GM20431 (cell line): ENCODE measurements around the gene NPHP1.
"Not testable (repeated sequence)": the region's sequence is repeated elsewhere in the genome, so short reads cannot be mapped to it uniquely, and the experiment has no call there.

Experiments
- in situ Hi-C: fragments of 300-500 bp; cut with MseI, MboI; formaldehyde crosslinking; loops from one replicate; pipeline ENCODE4 v1.15.0; 2020; ENCODE audit warnings: low sequenced_read_pairs; ENCODE audit not compliant: unreplicated experiment

Gene NPHP1

DNA sequence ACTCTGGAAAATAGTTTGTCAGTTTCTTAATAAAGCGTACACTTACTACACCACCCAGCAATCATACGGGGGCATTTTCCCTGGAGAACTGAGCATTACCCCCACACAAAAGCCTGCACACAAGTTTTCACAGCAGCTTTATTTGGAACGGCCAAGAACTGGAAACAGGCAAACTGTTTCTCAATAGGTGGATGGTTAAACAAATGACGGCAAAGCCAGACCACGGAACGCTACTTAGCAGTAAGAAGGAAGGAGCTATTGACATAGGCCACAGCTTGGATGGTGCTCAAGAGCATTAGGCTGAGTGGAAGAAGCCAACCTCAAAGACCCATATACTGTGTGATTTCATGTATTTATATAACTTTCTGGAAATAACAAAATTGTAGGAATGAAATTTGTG is 98.2 kb downstream of the NPHP1 start:
- in situ Hi-C loops: no loop called here

DNA sequence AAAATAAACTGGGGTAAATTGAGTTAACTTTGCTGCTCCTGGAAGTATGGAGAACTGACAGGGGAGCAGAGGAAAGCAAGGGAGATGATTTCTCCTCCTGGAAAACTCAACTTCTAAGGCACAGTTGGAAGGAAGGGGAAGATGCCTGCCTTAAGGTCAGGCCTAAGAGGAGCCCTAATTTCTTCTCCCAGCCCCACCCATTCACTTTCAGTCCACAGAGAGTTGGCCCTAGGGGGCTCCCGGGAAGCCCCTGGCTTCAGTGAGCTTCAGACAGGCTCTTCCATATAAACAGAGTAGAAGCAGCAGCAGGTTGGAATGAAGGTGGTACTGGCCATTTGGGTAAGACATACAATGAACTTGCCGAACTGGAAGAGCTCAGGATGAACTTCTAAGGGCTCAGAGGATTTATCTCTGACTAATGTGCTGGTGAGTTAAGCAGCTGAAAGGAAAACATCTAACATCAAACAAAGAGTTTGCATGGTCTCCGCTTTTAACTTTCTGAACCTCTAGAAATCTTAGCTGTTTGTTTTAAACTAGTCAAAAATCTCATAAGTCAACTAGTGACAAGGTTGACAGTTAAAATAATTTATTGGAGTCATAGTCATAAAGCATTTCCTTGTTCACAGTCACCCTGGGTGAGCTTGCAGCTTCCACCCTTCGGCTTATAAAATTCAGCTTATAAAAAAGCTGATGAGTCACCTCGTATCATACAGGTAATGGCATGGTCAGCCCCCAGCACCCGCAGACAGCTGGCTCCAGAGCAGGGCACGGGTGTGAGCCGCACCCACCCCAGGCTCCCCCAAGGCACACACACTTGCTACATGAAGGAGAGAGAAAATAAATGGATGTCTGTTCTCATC is 99.0 kb downstream of the NPHP1 start:
- in situ Hi-C loops: no loop called here

DNA sequence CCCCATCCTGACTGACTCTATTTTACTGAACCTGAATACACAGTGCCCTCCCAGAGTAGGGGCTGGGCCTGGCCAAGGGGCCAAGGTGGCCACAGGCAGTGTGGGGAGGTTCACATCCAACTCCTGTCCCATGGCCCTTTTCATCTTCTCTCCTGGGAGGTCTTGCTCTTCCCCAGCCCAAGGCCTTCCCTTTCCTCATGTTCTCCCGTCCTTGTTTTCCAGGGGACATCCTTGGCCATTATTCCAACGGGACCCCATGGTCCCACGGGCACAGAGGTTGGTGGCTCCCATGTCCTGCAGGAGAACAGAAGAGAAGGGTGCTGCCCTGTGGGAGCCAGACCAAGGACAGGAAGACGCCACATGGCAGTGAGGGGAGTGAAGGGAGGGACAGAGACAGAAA is 99.6 kb downstream of the NPHP1 start:
- in situ Hi-C loops: no loop called here

DNA sequence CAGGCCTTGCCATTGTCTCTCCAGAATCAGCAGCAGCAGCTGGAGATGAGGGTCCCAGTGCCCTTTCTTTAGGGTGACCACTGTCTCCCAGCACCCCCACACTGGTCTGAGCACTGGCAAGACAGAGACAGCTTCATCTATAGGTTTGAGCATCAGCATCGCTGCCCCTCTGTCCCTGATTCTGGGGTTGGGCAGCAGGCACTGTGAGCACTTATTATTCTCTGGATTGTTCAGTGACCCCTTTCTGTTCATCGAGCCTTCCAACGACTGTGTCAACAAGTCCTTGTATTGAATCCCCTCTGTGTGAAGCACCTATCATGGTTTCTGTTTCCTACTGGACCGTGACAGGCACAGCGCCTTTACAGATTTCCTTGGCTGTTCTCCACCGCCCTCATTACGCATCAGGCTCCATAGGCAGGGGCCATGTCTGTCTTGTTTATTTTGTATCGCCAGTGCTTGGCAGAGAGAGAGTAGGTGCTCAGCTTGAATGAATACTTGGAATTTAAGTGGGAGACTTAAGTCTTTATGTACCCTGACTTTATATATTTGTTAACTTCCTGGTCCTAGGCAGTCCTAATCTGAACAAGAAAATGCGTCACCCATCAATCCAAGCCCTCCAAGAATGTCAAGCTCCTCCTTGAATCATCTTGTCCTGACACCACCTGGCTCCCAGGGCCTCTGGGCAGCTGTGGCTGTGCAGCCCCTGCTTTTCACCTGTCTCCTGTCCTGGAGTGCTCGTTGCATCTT is 100.6 kb downstream of the NPHP1 start:
- in situ Hi-C loops: no loop called here

GRCh38 chr2:110103061-110103961 is 101.5 kb downstream of the NPHP1 start:
- in situ Hi-C loops: no loop called here

DNA sequence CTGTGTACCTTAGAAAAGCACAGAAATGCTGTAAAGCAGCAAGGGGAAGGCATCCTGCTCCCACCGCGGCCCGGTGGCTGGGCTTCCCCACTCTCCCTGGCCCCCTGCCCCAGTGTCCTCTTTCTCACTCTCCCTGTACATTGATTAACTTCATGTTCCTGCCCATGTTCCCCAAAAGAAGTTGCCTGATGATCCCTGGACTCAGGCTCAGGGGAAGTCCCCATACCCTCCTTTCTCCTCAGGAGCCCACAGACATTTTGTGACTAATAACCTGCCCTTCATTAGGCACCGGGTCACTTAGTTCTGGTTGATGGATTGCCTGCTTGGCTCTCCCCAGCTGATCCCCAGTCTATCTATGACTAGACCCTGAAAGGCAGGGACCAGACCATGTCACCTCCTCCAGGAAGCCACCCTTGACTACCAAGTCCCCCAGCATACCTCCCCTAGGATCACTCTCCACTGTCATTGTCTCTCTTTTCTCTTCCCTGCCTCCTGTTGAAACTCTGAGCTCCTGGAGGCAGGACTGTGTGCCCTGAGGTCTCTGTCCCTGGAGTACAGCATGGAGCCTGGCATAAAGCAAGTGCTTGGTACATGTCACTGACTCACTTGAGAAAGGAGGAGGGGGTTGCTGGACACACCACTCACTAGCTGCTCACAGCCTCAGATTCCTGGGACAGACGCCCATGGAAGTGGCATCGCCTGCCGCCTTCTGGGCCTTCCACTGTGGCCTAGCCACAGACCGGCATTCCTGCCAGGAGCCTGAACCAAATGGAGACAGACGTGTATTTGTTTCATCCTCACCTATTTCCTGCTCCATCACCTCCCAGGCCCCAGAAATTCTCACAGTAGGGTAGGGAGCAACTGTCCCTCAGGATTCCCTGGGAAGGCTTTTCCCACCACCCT is 102.7 kb downstream of the NPHP1 start:
- in situ Hi-C loops: no loop called here

DNA sequence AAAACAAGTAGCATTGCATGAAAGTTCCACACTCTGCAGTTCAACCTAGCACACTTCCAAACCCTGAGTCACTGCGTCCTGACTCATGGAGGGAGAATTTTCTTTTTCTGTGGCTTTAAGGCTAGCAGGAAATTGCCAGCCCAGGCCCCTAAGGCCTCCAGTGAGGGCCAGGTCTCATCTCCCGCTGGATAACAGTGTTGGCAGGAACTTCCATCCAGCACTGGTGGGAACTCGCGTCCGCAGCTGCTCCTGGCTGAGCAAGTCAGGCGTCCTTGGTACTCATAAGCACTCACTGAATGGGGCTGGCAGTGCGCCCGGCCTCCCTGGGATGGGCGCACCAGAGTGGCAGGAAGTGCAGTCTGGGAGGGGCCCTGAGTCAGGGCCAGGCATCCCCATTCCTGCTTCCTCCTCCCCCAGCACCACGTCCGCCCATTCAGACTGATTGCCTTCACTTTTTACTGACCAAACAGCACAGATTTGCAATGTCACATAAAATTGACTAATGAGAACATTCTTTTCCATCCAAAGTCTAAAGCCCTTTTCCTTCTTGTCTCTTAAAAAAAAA is 103.5 kb downstream of the NPHP1 start:
- in situ Hi-C loops: no loop called here

- in situ Hi-C loops: not testable (repeated sequence)
Observed at GRCh38 chr2:110100880-110101279, 103.9 kb downstream of the NPHP1 start.

GRCh38 chr2:110100480-110100879 is 104.3 kb downstream of the NPHP1 start:
- in situ Hi-C loops: no loop called here

GRCh38 chr2:110099471-110100225 is 105.2 kb downstream of the NPHP1 start:
- in situ Hi-C loops: no loop called here

DNA sequence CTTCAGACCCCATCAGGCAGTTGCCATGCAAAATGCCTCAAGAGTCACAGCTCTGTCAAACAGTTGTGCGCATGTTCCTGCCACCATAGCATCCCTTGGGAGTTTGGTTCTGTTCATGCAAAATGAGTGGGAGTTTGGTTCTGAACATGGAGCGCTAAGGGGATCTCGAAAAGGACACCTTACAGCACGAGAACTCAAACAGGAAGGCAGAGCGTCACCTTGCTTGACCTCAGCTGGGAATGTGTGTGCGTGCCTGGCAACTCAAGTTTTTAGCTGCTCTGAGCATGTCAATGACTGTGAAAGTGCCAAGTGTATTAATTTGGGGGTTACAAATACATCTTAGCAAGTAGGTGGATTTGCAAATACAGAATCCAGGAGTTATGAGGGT is 105.8 kb downstream of the NPHP1 start:
- in situ Hi-C loops: no loop called here

DNA sequence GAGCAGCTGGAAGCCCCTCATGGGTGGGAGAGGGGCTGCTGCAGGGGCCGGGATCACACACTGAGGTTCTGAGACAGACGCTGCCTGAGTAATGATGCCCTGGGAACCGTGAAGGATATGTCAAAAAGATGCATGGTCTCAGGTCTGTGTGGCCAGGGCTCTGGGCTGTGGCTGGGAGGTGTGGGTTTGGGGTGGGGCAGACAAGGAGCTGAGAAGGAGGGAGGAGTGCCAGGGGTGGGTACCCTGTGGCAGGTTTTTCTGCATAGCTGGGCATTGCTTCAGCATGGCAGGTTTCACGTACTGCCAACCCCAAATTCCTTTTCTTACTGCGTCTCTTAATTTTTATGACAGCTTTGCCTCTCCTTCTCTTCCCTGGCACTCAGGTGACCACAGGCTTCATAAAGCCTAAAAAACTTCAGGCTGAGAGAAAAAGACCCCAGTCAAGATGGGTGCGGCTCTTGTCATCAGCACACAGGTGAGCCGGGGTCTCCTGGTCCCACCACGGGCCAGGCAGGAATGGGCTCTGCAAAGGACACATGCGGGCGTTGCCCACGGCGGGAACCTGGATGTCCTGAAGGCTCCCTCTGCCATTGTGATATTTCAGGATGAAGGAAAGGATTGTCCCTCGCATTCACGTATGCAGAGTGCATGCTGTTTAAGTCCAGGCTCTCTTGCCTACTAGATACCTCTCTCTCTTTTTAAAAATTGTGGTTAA is 107.2 kb downstream of the NPHP1 start:
- in situ Hi-C loops: no loop called here

GRCh38 chr2:110095994-110096633 is 108.7 kb downstream of the NPHP1 start:
- in situ Hi-C loops: no loop called here

DNA sequence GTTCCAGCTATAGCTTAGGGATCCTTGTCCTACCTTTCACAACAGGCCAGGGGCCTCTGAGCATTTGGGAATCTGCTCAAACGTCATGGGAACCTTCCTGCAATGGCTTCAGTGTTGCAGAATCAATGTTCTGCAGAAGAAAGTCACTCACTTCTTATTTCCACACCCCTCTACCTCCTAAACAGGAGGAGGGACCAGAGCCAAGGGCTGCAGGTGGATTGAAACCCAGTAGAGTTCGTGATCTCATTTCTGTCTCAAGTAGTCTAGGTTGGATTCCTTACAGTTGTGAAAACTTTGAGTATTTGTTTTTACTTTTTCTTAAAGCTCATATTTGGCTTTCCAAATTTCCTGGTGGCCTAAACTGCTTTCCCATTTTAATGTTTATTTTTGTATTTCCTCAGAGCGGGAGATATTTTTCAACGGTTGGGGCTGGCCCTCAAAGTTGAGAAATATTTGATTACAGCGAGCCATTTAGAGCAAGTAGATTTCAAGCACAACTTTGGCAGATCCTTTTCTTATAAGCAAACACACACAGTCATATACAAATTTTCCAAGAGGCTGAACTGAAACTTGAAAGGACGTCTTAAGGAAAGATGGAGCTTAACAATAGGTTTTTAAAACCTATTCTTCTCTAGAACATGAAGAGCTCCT is 109.8 kb downstream of the NPHP1 start:
- in situ Hi-C loops: not testable (repeated sequence)

GRCh38 chr2:110093924-110094323 is 110.9 kb downstream of the NPHP1 start:
- in situ Hi-C loops: not testable (repeated sequence)

- in situ Hi-C loops: not testable (repeated sequence)
Observed at GRCh38 chr2:110090164-110090563, 114.6 kb downstream of the NPHP1 start.

DNA sequence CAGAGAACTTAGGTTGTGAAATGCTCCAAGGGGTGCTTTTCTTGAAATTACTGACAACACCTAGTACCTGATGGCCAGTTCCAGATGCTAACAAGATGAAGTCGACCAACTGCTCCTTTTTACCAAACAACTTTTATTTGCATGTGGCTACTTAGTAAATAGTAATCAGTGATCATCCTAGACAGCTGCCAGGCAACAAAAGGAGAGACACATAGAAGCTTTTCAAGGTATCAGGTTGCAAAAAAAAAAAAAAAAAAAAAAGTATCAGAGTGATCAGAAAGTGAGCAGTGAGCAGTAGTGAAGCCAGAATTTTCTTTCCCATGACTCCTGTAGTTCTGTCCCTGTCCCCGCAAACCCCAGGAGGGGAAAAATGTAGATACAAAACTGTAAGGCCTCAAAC is 121.1 kb downstream of the NPHP1 start:
- in situ Hi-C loops: not testable (repeated sequence)
